Vagina (tissue), 2 donors: ENCODE results near the gene PHTF2. TPM values are rescaled to one million over a fixed set of nuclear protein-coding genes. Genes with fewer than 3 reads are reported as not detected.

Experiments
- DNase-seq, 2 donors: peaks; one replicate each; pipeline ENCODE4 v3.0.0-alpha.2; 2017; ENCODE audit errors: extremely low spot score in 2 of 2
- H3K27ac ChIP-seq: fragments of 200-600 bp; sonication (generic); one replicate; pipeline ENCODE4 v1.5.1; 2019
- H3K27me3 ChIP-seq: fragments of 200-600 bp; sonication (generic); one replicate; pipeline ENCODE4 v1.5.1; 2019
- H3K36me3 ChIP-seq, 2 donors: fragments of 200-600 bp; sonication (generic); one replicate each; pipeline ENCODE4 v1.5.1; 2017 to 2019
- H3K4me1 ChIP-seq: fragments of 200-600 bp; sonication (generic); one replicate; pipeline ENCODE4 v1.5.1; 2019
- H3K4me3 ChIP-seq, 2 donors: fragments of 200-600 bp; sonication (generic); 1 replicate in 1 of 2; 2 replicates in 1 of 2; pipeline ENCODE4 v1.5.1; 2016 to 2019
- H3K9me3 ChIP-seq: fragments of 200-600 bp; sonication (generic); one replicate; pipeline ENCODE4 v1.5.1; 2019
- CTCF ChIP-seq, 3 experiments: fragments of 450-650 bp in 2 of 3; fragments of 200-600 bp in 1 of 3; sonication (generic) in 1 of 3; IDR thresholded peaks; one replicate each; pipeline ENCODE4 v1.5.1; 2017 to 2019; ENCODE audit warnings: antibody characterized with exemption in 3 of 3, mild to moderate bottlenecking in 2 of 3, moderate library complexity in 2 of 3
- POLR2A ChIP-seq, 2 donors: fragments of 450-650 bp; IDR thresholded peaks; one replicate each; pipeline ENCODE4 v1.6.1; 2017; ENCODE audit warnings: antibody characterized with exemption in 2 of 2, mild to moderate bottlenecking in 2 of 2, moderate library complexity in 2 of 2
- POLR2AphosphoS5 ChIP-seq, 2 donors: sonication (generic); formaldehyde crosslinking; IDR thresholded peaks; one replicate each; pipeline ENCODE4 v1.9.0; 2017; ENCODE audit warnings: antibody characterized with exemption in 2 of 2, mild to moderate bottlenecking in 2 of 2, low read depth in 1 of 2; ENCODE audit not compliant: insufficient read depth in 1 of 2
- intact Hi-C: fragments of 100-400 bp; cut with DNase I; formaldehyde crosslinking; loops from one replicate; pipeline ENCODE4 v1.15.1; 2023
- total RNA-seq: library from RNA; depleted of rRNA; stranded (reverse); fragments of >200 nt; gene quantifications from one replicate; pipeline ENCODE4 v1.2.3, GENCODE V29; 2016

Gene PHTF2
- total RNA-seq, 1 donor from 2014 or later: 12.0 TPM

GRCh38 chr7:77878500-77878899 lies 79.9 kb downstream of the PHTF2 start:
- intact Hi-C loops: no loop called here
- H3K27me3 ChIP-seq: no peaks in the 10 kb centered on the region
- H3K27ac ChIP-seq: no peak overlapping the region
- TF ChIP-seq POLR2A (IDR thresholded peaks at IDR 0.05): no peak
- no peaks in the 10 kb centered on the region for H3K4me1 ChIP-seq
- no peaks in the 10 kb centered on the region for H3K36me3 ChIP-seq
- no peaks in the 10 kb centered on the region for H3K9me3 ChIP-seq
- H3K4me3 ChIP-seq: no peak overlapping the region
- DNase-seq: no peak

- H3K36me3 ChIP-seq: no peaks in the 10 kb centered on the region
- H3K4me3 ChIP-seq: no peak overlapping the region
- intact Hi-C loops: no loop called here
- H3K4me1 ChIP-seq: no peaks in the 10 kb centered on the region
- H3K27me3 ChIP-seq: no peaks in the 10 kb centered on the region
- H3K9me3 ChIP-seq: no peaks in the 10 kb centered on the region
- no peak overlapping the region for H3K27ac ChIP-seq
- no peak for DNase-seq
- TF ChIP-seq POLR2AphosphoS5 (IDR thresholded peaks at IDR 0.05; ENCODE audit: insufficient read depth in 1 of 2, low read depth in 1 of 2) (no peak), CTCF (IDR thresholded peaks at IDR 0.05) (no peak), POLR2A (IDR thresholded peaks at IDR 0.05) (no peak)
These were observed 80.7 kb downstream of the PHTF2 start for GRCh38 chr7:77879272-77879671.

GRCh38 chr7:77881871-77882270 lies 83.3 kb downstream of the PHTF2 start:
- Histone ChIP-seq H3K4me1 (no peaks in the 10 kb centered on the region), H3K9me3 (no peaks in the 10 kb centered on the region), H3K4me3 (no peak overlapping the region), H3K27ac (no peak overlapping the region), H3K36me3 (no peaks in the 10 kb centered on the region), H3K27me3 (no peaks in the 10 kb centered on the region)
- DNase-seq: no peak
- TF ChIP-seq CTCF (IDR thresholded peaks at IDR 0.05) (no peak), POLR2A (IDR thresholded peaks at IDR 0.05) (no peak), POLR2AphosphoS5 (IDR thresholded peaks at IDR 0.05; ENCODE audit: insufficient read depth in 1 of 2, low read depth in 1 of 2) (no peak)
- intact Hi-C loops: no loop called here

GRCh38 chr7:77885155-77885554 lies 86.6 kb downstream of the PHTF2 start:
- Histone ChIP-seq H3K36me3 (no peaks in the 10 kb centered on the region), H3K27ac (no peak overlapping the region), H3K4me1 (no peaks in the 10 kb centered on the region), H3K27me3 (no peaks in the 10 kb centered on the region), H3K4me3 (no peak overlapping the region), H3K9me3 (no peaks in the 10 kb centered on the region)
- intact Hi-C loops: no loop called here
- no peak for TF ChIP-seq CTCF (IDR thresholded peaks at IDR 0.05)
- TF ChIP-seq POLR2AphosphoS5 (IDR thresholded peaks at IDR 0.05; ENCODE audit: insufficient read depth in 1 of 2, low read depth in 1 of 2): no peak
- TF ChIP-seq POLR2A (IDR thresholded peaks at IDR 0.05): no peak
- no peak for DNase-seq

- H3K4me1 ChIP-seq: no peaks in the 10 kb centered on the region
- intact Hi-C loops: loop anchor here (2.0 kb wide), 1 partner anchor 27 kb away; no protein-coding TSS in a partner anchor
- TF ChIP-seq CTCF (IDR thresholded peaks at IDR 0.05): no peak
These were observed 89.0 kb downstream of the PHTF2 start for GRCh38 chr7:77887567-77887966.

GRCh38 chr7:77888998-77889397 lies 90.4 kb downstream of the PHTF2 start:
- no peaks in the 10 kb centered on the region for H3K4me1 ChIP-seq

More at GRCh38 chr7:77887567-77887966, 89.0 kb downstream of the PHTF2 start:
- no peaks in the 10 kb centered on the region for H3K27me3 ChIP-seq
- H3K36me3 ChIP-seq: no peaks in the 10 kb centered on the region
- no peak overlapping the region for H3K4me3 ChIP-seq
- no peak overlapping the region for H3K27ac ChIP-seq
- H3K9me3 ChIP-seq: no peaks in the 10 kb centered on the region
- DNase-seq: no peak

More at GRCh38 chr7:77888998-77889397, 90.4 kb downstream of the PHTF2 start:
- Histone ChIP-seq H3K27ac (no peak overlapping the region), H3K9me3 (no peaks in the 10 kb centered on the region), H3K4me3 (no peak overlapping the region), H3K27me3 (no peaks in the 10 kb centered on the region), H3K36me3 (no peaks in the 10 kb centered on the region)
- no peak for DNase-seq
- intact Hi-C loops: no loop called here
- TF ChIP-seq POLR2A (IDR thresholded peaks at IDR 0.05) (no peak), POLR2AphosphoS5 (IDR thresholded peaks at IDR 0.05; ENCODE audit: insufficient read depth in 1 of 2, low read depth in 1 of 2) (no peak), CTCF (IDR thresholded peaks at IDR 0.05) (no peak)
